PC-9 (cell line): ENCODE results near the gene ZSCAN23. TPM values are rescaled to one million over a fixed set of nuclear protein-coding genes. Genes with fewer than 3 reads are reported as not detected.

Source experiments
- BruUV-seq: library from RNA; stranded (reverse); fragments of 400-500 nt; replicated peaks from 2 replicates; lab custom pipeline; 2021; lab: Mats Ljungman, UMichigan
- CTCF ChIA-PET: fragments of 300-600 bp; sonication (Branson Sonifier 250); formaldehyde crosslinking; loops from one replicate; lab custom pipeline; 2022; ENCODE audit warnings: antibody characterized with exemption; lab: Charles Lee
- POLR2A ChIA-PET: fragments of 300-600 bp; sonication (Branson Sonifier 250); formaldehyde crosslinking; loops from one replicate; lab custom pipeline; 2022; ENCODE audit warnings: antibody characterized with exemption; ENCODE audit not compliant: unreplicated experiment; lab: Charles Lee
- DNase-seq, 2 experiments: peaks; one replicate each; pipeline versions ENCODE4 v3.0.0 to v3.0.0-alpha.2; 2015 to 2022; ENCODE audit warnings: mixed read lengths in 1 of 2
- H2AFZ ChIP-seq: fragments of 200-600 bp; sonication (generic); 2 replicates; pipeline ENCODE4 v1.8.1; 2017; ENCODE audit warnings: antibody characterized with exemption
- H3F3A ChIP-seq: fragments of 200-600 bp; sonication (generic); 2 replicates; pipeline ENCODE4 v1.8.1; 2017; ENCODE audit warnings: antibody characterized with exemption, mild to moderate bottlenecking, low read depth; ENCODE audit not compliant: insufficient read depth
- H3K27ac ChIP-seq: fragments of 200-600 bp; sonication (generic); 2 replicates; pipeline ENCODE4 v1.6.1; 2016; ENCODE audit warnings: mixed run types
- H3K27me3 ChIP-seq: fragments of 200-600 bp; sonication (generic); 2 replicates; pipeline ENCODE4 v1.6.1; 2016; ENCODE audit warnings: low read depth, mixed run types; ENCODE audit not compliant: insufficient read depth
- H3K36me3 ChIP-seq: fragments of 200-600 bp; sonication (generic); 2 replicates; pipeline ENCODE4 v1.6.1; 2016; ENCODE audit warnings: low read depth, mixed run types
- H3K4me1 ChIP-seq: fragments of 200-600 bp; sonication (generic); replicated peaks from 2 replicates; pipeline ENCODE4 v1.6.1; 2016; ENCODE audit warnings: mixed run types; ENCODE audit not compliant: insufficient read depth
- H3K4me2 ChIP-seq: fragments of 200-600 bp; sonication (generic); 2 replicates; pipeline ENCODE4 v1.6.1; 2017; ENCODE audit warnings: mixed run types
- H3K4me3 ChIP-seq: fragments of 200-600 bp; sonication (generic); 2 replicates; pipeline ENCODE4 v1.6.1; 2016; ENCODE audit warnings: mixed run types
- H3K79me2 ChIP-seq: fragments of 200-600 bp; sonication (generic); 2 replicates; pipeline ENCODE4 v1.6.1; 2017; ENCODE audit warnings: low read depth, mixed run types
- H3K9me2 ChIP-seq: fragments of 200-600 bp; sonication (generic); 2 replicates; pipeline ENCODE4 v1.8.1; 2017; ENCODE audit warnings: mild to moderate bottlenecking; ENCODE audit not compliant: insufficient read depth
- H3K9me3 ChIP-seq: fragments of 200-600 bp; sonication (generic); 2 replicates; pipeline ENCODE4 v1.8.1; 2016; ENCODE audit warnings: low read depth; ENCODE audit not compliant: insufficient read depth
- H4K20me1 ChIP-seq: fragments of 200-600 bp; sonication (generic); 2 replicates; pipeline ENCODE4 v1.8.1; 2017; ENCODE audit not compliant: insufficient read depth
- EZH2 ChIP-seq: fragments of 200-600 bp; sonication (generic); IDR thresholded peaks from 2 replicates; pipeline ENCODE4 v1.8.0; 2017; ENCODE audit warnings: antibody characterized with exemption, low read depth
- intact Hi-C: fragments of 100-400 bp; cut with micrococcal nuclease; formaldehyde crosslinking; loops from one replicate; pipeline ENCODE4 v1.10.0; 2022; ENCODE audit not compliant: unreplicated experiment
- total RNA-seq: library from RNA; stranded (reverse); gene quantifications from 2 replicates; pipeline ENCODE4 v1.2.3, GENCODE V29; 2021
- TF ChIP-seq, protein P1 (sequence below): fragments of 200-600 bp; sonication (generic); conservative IDR thresholded peaks from 2 replicates; pipeline ENCODE4 v1.6.1; 2017; ENCODE audit warnings: mixed run types, antibody characterized with exemption, mild to moderate bottlenecking, moderate library complexity

The ZSCAN23 gene
- total RNA-seq, 1 experiment from 2014 or later, result 9.1 TPM

- no peaks in the 10 kb centered on the region for H3F3A ChIP-seq
- BruUV-seq, result no TSS peak
- no peak overlapping the region for H2AFZ ChIP-seq
- no peaks in the 10 kb centered on the region; the same call in 1 of the 2 replicates for H4K20me1 ChIP-seq
- no peak overlapping the region for H3K4me2 ChIP-seq
- H3K9me3 ChIP-seq, result no peaks in the 10 kb centered on the region
- H3K27ac ChIP-seq, result no peak overlapping the region
- H3K9me2 ChIP-seq, result no peaks in the 10 kb centered on the region
- intact Hi-C loops, result no loop called here
- ChIA-PET POLR2A (no interaction called here), CTCF (no interaction called here)
- H3K27me3 ChIP-seq, result no peaks in the 10 kb centered on the region
- H3K36me3 ChIP-seq, result peaks cover 33% of the 10 kb centered on the region
- H3K4me3 ChIP-seq, result no peak overlapping the region
- TF ChIP-seq, protein P1, sequence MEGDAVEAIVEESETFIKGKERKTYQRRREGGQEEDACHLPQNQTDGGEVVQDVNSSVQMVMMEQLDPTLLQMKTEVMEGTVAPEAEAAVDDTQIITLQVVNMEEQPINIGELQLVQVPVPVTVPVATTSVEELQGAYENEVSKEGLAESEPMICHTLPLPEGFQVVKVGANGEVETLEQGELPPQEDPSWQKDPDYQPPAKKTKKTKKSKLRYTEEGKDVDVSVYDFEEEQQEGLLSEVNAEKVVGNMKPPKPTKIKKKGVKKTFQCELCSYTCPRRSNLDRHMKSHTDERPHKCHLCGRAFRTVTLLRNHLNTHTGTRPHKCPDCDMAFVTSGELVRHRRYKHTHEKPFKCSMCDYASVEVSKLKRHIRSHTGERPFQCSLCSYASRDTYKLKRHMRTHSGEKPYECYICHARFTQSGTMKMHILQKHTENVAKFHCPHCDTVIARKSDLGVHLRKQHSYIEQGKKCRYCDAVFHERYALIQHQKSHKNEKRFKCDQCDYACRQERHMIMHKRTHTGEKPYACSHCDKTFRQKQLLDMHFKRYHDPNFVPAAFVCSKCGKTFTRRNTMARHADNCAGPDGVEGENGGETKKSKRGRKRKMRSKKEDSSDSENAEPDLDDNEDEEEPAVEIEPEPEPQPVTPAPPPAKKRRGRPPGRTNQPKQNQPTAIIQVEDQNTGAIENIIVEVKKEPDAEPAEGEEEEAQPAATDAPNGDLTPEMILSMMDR, result no peak
- no peak for TF ChIP-seq EZH2
- peaks cover 17% of the 10 kb centered on the region for H3K79me2 ChIP-seq
- no peak for DNase-seq
- H3K4me1 ChIP-seq, result no peaks in the 10 kb centered on the region
These were observed 52.6 kb downstream of the ZSCAN23 start for GRCh38 chr6:28390688-28391087.

GRCh38 chr6:28384143-28384533 lies 59.2 kb downstream of the ZSCAN23 start:
- DNase-seq, result no peak
- H3K9me2 ChIP-seq, result no peaks in the 10 kb centered on the region
- H3K4me3 ChIP-seq, result no peak overlapping the region
- POLR2A ChIA-PET, result interaction anchor here (0.9 to 1.1 kb wide), 2 partner anchors 491 to 574 kb away, joined by 3 read pairs; a partner anchor contains a TSS
- no peaks in the 10 kb centered on the region for H3K79me2 ChIP-seq
- H3K27ac ChIP-seq, result no peak overlapping the region
- H4K20me1 ChIP-seq, result no peaks in the 10 kb centered on the region
- H3K9me3 ChIP-seq, result peaks cover 1% of the 10 kb centered on the region; the same call in 1 of the 2 replicates
- H3K27me3 ChIP-seq, result no peaks in the 10 kb centered on the region
- peaks cover 23% of the 10 kb centered on the region; the same call in 1 of the 2 replicates for H3K36me3 ChIP-seq
- BruUV-seq, result no TSS peak
- TF ChIP-seq EZH2, result no peak
- TF ChIP-seq, protein P1, result no peak
- intact Hi-C loops, result no loop called here
- no peak overlapping the region for H2AFZ ChIP-seq
- CTCF ChIA-PET, result interaction anchor here (1.2 to 1.4 kb wide), 3 partner anchors 132 to 202 kb away, joined by 3 to 4 read pairs (median 3); partner anchors contain the start of gene ZKSCAN4
- peak overlapping the region; percentile 81 for H3K4me2 ChIP-seq
- H3K4me1 ChIP-seq, result peaks cover 8% of the 10 kb centered on the region; the same call in 1 of the 2 replicates
- peaks cover 18% of the 10 kb centered on the region; the same call in 1 of the 2 replicates for H3F3A ChIP-seq

DNA sequence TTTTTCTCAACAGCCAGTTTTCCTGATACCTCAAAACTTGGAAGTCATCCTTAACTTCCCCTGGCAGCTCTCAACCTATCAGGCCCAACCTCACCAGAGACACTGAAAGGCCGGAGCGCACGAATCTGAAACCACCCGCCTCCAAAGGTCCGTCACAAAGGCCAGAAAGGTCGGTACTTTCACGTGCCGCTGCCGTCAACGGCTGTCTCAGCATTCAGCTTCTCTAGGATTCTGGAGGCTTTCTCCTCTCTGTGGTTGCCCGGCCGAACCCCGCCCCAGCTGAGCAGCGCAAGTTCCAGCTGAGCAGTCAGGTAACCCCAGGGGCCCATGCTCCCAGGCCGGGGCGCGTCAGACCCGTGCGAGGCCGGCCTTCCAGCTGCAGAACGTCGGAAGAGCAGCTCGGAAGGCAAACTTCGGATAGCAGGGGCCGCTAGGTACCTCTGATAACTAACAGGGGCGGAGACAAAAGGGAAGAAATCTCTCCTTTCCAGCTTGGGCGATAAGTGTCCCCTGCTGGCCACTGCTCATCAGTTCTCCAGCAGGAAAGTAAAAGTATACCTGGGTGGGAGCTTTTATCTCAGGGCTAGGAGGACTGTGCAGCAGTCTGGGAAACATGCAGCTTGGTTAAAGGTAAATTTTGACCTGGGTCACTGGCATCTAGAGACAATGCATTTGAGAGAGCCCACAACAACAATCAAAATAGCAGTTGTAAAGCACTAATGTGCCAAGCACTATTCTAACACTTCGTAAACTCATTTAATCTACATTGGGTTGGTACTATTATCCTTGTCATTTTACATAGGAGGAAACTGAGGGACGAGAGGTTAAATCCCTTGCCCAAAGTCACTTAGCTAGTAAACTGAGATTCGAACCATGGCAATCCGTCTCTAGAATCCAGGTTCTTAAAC lies 59.8 kb downstream of the ZSCAN23 start:
- peak overlapping the region; percentile 81 for H3K4me2 ChIP-seq
- peak overlapping the region; percentile 64 for H3K4me3 ChIP-seq
- H4K20me1 ChIP-seq, result no peaks in the 10 kb centered on the region
- no peaks in the 10 kb centered on the region for H3K79me2 ChIP-seq
- H3K36me3 ChIP-seq, result peaks cover 23% of the 10 kb centered on the region; the same call in 1 of the 2 replicates
- H2AFZ ChIP-seq, result peak overlapping the region; percentile 75
- H3F3A ChIP-seq, result peaks cover 18% of the 10 kb centered on the region; the same call in 1 of the 2 replicates
- no peak overlapping the region for H3K27ac ChIP-seq
- H3K4me1 ChIP-seq, result peaks cover 8% of the 10 kb centered on the region; the same call in 1 of the 2 replicates
- intact Hi-C loops, result loop anchor here (1.0 to 2.0 kb wide), 3 partner anchors 16 to 481 kb away; partner anchors contain the start of genes ZKSCAN4 and ZSCAN12
- H3K9me2 ChIP-seq, result no peaks in the 10 kb centered on the region
- no peak for TF ChIP-seq EZH2
- TF ChIP-seq, protein P1, result peak; percentile 68
- ChIA-PET POLR2A (interaction anchor here (0.6 to 1.1 kb wide), 10 partner anchors 10 to 1203 kb away, joined by 3 to 7 read pairs (median 3); a partner anchor contains a TSS), CTCF (interaction anchor here (0.5 to 2.2 kb wide), 6 partner anchors 19 to 267 kb away, joined by 3 to 9 read pairs (median 3); partner anchors contain the start of gene ZKSCAN4)
- peaks cover 3% of the 10 kb centered on the region; the same call in 1 of the 2 replicates for H3K9me3 ChIP-seq
- H3K27me3 ChIP-seq, result no peaks in the 10 kb centered on the region
- no TSS peak for BruUV-seq
- DNase-seq, result peak; percentile 74 to 92
